ENCODE data around the gene RPE.

The RPE gene

DNA sequence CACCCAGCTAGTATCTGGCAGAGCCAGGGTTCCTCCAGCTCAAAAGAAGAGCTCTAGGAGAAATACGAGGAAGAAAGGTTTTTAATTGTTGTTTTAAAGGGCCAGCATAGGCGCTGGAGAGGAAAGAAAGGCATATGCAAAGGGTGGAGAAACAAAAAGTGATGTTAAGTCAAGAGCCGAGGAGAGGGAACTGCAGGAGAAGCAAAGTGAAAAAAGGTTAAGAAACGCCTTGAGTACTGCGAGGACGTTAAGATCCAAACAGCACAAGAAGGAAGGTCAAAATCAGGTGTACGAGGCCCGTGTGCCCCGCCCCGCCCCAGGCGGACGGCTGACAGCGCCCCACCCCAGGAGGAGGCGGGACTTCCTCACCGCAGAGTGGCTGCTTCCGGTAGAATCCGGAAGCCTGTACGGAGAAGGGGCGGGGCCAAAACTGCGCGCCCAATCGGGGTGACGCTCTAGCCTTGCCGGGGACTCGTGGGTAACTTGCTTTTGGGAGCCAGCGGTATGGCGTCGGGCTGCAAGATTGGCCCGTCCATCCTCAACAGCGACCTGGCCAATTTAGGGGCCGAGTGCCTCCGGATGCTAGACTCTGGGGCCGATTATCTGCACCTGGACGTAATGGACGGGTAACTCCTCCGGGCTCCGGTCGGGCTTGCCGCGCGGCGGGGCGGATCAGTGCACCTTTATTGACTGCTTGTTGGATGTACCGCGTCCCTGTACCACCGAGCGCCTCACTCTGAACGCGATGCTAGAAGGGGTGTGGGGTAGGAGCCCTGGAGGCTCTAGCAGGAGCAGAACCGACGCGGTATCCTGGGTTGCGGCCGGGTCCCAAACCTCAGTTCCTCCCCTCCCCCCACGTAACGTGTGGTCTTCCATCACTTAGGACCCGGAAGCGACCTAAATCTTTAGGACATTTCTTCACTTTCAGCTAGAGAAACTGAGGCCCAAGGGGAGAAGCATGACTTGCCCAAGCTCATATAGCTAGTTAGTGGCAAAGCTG is at the start of gene RPE:
Gene RPE (plus strand): TSS at position 481 of the 1,000 bp plus-strand sequence. CDS start 24 bp downstream, at position 505.
- peak; percentile 93 to 96 (median 96) for DNase-seq

DNA sequence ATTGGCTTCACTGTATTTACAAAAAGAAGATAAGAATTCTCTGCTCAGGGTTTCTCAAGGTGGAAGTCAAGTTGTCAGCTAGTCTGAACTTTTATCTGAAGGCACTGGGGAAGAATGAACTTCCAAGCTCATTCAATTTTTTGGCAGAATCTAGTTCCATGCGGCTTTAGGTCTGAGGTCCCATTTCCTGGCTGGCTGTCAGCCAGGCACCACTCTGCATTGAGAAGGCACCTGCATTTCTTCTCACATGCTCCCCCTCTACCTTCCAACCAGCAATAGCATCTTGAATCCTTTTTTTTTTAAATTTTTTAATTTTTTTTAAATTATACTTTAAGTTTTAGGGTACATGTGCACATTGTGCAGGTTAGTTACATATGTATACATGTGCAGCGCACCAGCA is 46.2 kb upstream of the RPE start:
- DNase-seq, result no peak

DNA sequence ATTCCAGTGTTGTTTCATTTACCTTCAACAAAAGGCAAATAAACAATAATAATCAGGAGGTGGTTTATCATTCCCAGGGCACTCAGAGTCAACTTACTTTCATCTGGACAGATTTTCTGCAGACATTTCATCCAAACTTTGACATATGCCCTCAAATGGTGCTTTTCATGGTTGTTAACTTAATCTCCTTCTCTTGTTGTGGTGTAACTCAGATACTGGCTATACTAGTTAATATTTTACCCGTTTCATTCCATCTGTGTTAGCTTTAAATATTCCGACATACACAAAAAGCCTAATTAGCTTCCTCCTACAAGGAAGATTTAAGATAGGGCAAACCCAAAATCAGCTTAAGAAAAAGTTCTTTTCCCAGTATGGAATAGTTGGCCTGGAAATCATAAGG is 44.4 kb upstream of the RPE start:
- DNase-seq, result no peak

DNA sequence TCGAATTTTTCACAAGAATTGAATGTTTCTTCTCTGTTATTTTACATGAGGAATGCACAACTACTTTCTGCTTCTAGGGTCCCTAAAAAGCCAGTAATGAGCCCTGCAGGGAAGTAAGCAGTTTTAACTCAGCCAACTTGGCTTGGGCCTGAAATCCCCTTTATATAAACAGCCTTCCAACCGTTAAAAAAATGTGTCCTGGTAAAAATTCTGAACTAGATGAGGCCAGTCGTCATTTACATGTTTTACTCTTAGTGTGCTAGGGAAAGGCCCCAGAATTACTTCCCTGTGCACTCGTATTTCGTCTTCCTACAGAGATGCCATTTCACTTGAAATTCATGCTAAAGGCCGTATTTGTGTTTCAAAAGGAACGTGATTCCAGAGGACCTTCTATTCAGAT is 42.4 kb upstream of the RPE start:
- DNase-seq, result no peak

DNA sequence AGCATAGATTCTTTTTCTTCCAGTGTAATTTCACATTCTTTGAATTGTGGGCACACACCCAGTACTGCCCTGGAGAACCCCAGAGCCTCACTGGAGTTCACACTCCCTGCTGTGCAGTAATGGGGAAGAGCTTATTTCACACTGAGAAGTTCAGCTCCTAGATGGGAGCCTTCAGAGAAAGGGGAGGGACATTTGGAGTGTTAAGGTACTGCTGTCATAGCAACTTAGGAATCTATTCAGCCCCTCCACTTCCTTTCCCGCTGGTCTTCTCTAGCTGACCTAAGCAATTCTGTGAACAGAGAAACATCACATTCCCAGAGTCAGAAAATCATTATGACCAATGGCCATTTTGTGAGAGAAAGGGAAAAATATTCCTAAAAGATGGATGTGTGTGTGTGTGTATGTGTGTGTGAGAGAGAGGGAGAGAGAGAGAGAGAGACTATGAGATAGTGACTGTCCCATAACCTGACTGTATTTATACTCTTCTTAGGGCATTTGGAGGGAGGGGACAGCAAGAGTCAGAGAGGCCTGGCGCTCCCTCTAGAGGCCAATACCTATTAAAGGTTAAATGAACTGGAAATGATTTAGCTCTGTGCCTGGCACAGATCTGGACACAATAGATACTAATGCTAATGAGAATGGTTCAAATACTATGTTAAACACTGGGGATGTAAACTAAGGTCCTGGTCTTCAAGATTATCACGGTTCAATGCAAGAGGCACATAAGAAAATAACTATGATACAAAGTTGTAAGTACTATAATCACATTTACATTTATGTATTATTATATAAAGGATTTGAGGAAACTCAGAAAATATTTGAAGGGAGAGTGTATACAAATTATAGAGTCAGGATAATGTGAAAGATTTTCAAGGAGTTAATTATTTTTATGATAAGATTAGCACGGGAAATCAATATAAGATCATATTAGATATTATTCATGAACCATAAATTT is 41.5 kb upstream of the RPE start:
- peak; percentile 24 to 76 (median 52) for DNase-seq

DNA sequence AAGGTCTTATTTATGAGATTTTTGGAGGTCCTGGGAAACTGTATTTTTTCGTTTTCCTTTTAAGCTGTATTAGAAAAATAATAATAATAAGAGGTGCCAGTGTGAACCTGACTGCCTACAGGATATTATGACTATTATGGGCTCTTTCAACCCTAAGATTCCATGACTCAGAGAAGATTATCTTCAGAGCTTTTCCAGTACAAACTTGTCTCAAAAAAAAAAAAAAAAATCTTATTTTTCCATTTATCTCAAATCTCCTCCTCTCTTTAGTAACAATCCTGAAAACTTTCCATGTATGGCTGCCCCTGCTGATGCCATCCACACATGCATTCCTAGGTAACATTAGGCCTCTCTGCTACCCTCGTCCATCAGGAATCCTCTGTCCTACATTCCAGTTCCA is 36.7 kb upstream of the RPE start:
- no peak for DNase-seq

DNA sequence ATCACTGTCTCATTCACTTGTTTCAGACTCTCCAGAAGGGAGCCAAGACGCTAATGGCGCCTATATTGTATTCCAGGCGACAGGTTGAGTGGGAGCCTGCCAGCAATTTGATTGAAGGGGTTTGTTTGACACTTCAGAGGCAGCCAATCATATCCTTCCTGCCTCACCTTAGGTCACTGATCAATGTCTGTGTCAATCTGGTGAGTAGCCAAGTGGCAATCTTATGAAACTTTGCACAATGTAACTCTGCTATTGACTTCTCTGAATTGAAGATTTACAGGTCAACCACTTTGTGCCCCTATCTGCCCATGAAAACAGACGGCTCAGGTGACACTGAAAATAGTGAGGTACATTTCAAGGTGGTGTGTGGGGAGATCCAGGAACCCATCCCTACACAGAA is 32.7 kb upstream of the RPE start:
- DNase-seq, result no peak

DNA sequence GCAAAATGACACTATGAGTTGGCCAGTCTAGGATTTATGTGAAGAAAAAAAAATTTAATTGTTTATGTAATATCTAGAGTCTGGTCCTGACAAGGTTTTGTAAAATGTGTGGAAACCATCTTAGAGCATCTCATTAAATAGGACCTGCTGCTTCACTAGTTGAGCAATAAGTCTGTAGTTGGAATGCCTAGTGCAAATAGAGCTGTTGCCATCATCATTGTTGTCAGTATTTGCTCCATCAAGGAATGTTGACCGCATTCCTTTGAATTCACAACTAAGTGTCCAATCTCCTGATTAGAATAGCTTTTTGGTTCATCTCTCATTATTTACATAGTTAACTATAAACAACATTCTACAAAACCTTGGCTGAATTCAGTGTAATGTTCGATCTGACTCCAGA is 32.2 kb upstream of the RPE start:
- DNase-seq, result no peak

DNA sequence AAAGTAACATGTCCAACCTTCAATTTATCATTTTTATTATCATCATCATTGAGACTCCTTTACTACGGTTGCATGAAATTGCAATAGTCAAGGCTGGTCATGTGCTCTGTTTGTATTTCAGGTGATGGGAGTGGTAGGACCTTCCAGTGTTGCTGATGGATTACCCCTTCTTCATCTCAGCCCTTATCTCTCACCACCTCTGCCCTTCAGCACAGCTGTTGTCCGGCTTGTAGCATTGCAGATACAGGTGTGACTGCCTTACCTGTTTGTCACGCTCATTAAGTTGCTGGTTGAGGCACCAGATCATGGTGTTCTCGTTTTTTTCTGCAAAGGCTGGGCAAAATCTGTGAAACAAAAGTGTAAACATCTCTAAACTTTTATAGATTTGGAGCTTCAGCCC is 31.7 kb upstream of the RPE start:
- DNase-seq, result no peak

DNA sequence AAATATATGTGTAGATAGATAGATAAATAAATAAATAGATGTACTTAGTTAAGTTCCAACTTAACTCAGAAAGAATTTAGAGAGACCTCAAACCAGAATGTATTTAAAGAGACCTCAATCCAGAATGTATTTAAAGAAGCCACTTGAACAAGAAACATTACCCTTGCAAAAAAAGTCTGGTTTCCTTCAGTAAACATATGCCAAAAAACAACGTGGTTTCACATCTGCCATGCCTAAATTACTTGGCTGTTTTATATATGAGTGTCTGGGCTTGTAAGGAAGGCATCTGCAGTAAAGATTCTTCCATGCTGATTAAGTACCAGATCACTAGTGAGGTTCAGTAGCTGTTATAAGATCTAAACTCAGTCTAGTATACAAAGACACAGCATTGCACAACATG is 29.1 kb upstream of the RPE start:
- no peak for DNase-seq

DNA sequence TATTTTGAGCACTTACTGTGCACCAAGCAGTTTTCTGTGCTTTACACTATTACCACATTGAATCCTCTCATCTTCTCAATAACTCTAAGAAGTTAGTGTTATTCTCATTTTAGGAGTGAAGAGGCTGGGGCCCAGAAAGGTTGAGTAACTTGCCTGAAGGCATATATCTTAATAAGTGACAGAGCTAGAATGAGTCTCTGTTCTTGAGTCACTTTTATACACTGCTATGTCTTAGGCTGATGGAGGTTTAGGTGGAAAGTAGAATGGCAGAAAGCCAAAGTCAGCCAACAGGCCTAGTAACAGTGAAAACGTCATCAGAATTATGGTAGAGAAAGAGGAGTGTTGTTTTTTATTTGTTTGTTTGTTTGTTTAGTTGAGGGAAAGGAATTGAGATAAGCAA is 27.9 kb upstream of the RPE start:
- DNase-seq, result no peak

DNA sequence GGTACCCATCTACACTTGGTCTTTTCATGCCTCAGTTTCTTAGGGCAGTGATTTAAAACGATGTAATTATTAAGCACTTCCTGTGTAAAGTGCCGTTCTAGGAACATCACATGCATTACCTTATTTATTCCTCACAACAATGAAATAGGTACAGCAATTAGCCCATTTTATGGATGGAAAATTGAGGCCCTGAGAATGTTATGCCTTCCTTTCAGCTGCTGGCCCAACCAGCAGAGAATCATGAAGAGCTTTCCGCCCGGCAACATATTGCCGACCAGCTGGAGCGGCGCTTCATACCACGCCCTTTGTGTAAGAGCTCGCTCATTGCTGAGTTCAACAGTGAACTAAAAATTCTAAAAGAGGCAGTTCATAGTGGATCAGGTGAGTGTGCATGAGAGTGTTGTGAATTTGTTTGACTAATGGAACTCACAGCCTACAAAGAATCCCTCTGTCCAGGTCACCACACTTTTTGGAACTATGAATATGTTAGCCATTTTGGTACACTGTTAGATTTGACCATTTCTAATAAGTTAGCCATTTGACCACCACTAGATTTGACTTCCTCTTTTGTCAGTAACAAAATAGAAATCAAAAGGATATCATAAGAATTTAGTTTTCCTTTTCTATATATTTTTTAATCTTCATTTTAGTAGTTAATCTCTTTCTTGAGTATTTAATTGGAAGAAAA is 25.6 kb upstream of the RPE start:
- DNase-seq, result no peak

DNA sequence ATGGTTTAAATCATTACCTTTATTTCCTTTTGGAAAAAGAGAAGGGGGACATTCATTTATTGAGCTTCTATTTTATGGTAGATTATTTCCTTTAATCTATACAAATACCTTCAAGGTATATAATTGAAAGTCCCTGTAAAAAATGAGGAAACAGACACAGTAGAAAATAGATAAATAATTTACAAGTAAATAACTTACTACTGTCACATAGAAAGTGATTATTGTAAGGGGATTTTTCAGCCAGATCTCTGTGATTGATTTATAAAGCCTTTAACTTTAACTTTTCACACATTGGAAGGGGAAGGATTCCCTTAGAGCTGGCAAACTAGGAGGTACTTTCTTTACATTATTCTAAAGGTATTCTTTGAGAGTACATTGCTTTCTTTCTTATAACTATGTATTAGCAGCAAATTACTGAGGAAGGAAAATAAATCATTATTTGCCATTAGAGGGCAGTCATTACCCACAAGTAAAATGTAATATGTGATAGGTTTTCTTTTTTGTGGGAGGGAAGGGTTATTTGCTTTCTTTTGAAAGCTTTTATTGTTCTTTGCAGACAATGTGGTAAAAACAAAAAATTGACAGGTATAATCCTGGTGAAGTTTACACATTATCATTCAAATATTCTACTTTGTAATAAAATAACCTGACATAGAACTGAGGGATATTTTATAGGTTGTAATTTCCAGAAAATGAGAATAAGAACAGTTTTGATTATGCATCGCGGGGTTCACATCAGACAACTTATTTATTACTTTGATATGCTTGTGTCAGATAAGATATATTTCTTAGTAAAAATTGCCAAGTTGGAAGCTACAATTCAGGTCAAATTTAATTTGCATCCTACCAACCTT is 24.8 kb upstream of the RPE start:
- peak in 2 of 3 experiments; percentile 2 to 65 for DNase-seq

DNA sequence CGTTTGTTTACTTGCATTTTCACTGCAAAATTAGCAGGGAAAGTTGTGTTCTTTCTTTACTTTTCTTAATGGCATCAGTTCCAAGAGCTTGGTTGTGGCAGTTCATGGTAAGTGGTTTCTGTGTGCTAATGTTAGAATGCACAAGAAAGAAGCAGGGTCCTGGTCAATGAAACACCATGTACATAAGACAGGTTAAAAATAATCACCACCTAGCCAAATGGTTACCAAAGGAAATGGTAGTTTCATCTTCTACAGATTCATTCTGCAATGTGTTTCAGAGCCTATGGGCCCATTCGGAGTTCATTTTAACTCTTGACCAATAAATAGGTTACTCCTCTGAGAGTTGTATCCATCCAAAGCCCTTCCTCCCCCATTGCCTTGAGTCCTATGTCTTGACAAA is 18.1 kb upstream of the RPE start:
- DNase-seq, result no peak

DNA sequence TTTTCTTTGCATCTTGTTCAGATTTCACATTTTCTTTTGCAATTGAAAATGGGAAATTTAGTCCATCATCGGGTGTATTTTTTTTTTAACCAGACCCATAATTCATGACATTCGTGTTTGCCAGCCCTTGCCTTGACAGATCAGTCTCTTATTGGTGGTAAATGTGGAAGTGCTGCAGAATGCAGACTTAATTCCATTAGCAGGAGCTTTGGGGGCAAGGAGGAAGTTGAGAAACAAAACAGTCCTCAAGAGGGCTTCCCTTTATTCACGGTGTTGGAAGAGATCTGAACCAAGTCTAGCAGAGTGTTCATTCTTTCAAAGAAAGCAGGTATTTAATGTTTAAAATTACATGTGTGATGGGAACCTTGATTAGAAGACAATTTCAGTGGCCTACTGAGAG is 16.6 kb upstream of the RPE start:
- no peak for DNase-seq

DNA sequence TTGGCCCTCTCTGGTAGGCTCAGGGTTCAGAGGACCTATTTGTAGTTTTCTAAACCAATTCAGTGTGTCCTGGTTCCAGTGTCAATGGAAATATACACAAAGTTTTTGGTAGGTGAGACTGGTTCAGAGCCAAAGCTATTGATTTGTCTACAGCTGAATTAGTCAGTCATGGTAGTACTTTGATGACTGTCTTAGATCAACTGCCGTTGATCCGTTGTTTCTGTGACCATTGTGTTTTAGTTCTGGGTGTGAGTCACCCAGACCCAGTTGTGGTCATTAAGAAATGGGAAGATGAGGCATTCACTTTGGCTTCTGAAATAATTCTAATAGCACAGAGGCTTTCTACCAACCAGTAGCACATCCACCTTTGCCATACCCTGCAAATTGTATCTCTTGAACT is 16.0 kb upstream of the RPE start:
- no peak for DNase-seq

DNA sequence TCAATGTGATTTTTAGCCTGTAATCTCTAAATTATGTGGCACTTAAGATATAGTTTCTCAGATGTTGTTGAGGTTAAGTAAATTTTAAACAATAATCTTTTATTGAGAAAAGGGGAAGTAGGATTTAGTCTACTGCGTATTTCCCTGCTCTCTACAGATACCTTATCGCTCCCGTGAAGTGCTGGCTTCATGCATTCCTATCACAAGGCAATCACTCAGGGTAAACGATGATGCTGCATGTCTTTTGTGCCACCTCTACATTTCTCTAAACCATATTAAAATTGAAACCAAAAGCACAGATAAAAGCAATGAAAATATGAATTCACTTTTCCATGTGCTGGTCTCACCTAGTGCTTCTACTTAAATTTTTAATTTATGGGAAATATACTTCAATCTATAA is 14.4 kb upstream of the RPE start:
- DNase-seq, result no peak

DNA sequence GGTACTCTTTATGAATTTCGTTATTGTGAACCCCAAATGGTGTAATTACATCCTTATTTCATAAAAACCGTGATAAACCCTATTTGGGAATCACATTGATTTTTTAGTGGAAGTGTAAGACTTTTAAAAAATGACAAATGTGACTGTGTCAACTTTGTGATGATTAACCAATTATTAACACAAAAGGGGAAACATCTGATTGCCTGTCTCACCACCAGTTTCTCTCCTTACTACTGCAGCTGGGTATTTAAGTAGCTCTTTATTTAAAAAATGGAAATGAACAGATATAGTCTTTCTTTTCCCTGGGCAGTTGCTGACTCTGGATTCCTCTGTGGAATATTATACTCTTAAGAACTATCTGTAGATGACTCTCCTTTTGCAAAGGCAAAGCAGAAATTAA is 11.6 kb upstream of the RPE start:
- DNase-seq, result no peak

DNA sequence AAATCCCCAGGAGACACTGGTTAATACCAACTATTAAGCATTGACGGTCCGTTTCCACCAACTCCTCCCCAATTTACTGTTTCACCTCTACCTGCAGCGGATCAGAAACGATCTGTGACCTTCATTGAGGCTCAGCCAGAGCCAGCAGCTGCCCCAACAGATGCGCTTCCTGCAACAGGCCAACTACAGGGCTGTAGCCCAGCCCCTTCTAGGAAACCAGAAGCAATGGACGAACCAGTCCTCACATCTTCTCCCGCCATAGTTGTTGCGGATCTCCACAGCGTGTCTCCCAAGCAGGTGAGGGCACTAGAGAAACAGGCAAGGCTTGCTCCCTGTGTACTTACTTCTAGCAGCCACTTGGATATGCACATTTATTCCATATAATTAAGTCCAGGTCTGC is 8.5 kb upstream of the RPE start:
- DNase-seq, result no peak

DNA sequence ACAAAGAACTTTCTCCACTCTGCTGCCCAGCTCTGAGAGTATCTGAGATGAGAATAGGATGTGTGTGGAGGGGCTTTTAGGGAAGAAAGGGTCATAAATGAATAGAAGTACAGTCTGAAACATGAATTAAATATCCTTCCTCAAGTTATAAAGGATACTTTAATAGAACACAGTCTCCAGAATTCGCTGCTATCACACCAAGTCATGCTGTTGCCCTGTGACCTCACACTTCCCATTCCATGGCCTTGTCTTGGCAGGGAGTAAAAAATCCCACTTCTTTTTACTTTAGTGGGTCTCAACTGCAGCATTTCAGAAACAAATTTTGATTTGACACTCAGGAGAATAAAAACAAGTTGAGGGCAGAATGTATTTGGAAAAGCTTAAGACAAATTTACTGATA is 3.8 kb upstream of the RPE start:
- no peak for DNase-seq

DNA sequence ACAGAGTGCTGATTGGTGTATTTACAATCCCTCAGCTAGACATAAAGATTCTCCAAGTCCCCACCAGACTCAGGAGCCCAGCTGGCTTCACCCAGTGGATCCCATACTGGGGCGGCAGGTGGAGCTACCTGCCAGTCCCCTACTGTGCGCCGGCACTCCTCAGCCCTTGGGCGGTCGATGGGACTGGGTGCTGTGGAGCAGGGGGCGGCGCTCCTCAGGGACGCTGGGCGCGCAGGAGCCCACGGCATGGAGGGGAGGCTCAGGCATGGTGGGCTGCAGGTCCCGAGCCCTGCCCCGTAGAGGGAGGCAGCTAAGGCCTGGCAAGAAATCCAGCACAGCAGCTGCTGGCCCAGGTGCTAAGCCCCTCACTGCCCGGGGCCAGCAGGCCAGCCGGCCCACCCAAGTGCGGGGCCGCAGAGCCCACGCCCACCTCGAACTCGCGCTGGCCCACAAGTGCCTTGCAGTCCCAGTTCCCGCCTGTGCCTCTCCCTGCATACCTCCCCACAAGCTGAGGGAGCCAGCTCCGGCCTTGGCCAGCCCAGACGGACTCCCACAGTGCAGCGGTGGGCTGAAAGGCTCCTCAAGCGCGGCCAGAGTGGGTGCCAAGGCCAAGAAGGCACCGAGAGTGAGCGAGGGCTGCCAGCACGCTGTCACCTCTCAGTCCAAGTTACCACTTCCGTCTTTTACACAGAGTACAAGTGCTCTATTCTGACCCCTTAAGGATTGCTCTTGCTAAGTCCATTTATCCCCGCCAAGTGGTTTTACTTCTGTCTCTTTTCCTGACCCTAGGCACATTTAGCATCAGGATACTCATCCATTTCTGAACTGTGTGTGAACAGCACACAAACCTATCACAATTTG is 1.7 kb upstream of the RPE start:
- DNase-seq, result no peak

Measured in NCI-H1417 (cell line).